ENCODE results near the gene CDKN2C.
A peak's percentile ranks its signal among the peaks of the same experiment; 100 is the strongest.

The CDKN2C gene

DNA sequence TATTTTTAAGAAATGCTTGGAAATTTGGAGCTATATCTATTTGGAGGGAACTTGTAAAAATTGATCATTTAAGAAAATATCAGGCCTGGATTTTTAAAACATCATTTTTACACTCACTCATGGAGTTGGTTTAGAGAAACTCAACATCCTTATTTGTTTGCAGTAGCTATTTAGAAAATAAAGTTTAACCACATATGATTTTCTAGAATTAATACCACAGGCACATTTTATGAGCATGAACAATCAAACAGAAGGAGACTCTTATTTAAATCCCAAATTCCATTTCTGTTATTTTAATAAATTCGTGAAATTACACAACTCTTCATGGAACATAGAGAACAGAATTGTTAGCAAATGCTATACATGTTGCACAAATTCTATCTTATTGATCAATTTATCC, 3.2 kb downstream of the CDKN2C start:
- FAIRE-seq (no peak), DNase-seq (ENCODE audit: insufficient read length, low spot score) (no peak)
- TF ChIP-seq POLR2AphosphoS5 (IDR thresholded peaks at IDR 0.05; ENCODE audit: low read depth, low read length), result no peak
- no peak for TF ChIP-seq PAX5 (IDR thresholded peaks at IDR 0.05; ENCODE audit: insufficient read depth, low read length, severe bottlenecking)
- TF ChIP-seq POU2F2 (IDR thresholded peaks at IDR 0.05; ENCODE audit: low read depth, low read length), result no peak
- TF ChIP-seq POLR2A (IDR thresholded peaks at IDR 0.05; ENCODE audit: low read depth, low read length), result no peak
- no peak for TF ChIP-seq SPI1 (IDR thresholded peaks at IDR 0.05; ENCODE audit: low read depth, low read length)
- TF ChIP-seq TAF1 (IDR thresholded peaks at IDR 0.05; ENCODE audit: low read depth, low read length), result no peak

DNA sequence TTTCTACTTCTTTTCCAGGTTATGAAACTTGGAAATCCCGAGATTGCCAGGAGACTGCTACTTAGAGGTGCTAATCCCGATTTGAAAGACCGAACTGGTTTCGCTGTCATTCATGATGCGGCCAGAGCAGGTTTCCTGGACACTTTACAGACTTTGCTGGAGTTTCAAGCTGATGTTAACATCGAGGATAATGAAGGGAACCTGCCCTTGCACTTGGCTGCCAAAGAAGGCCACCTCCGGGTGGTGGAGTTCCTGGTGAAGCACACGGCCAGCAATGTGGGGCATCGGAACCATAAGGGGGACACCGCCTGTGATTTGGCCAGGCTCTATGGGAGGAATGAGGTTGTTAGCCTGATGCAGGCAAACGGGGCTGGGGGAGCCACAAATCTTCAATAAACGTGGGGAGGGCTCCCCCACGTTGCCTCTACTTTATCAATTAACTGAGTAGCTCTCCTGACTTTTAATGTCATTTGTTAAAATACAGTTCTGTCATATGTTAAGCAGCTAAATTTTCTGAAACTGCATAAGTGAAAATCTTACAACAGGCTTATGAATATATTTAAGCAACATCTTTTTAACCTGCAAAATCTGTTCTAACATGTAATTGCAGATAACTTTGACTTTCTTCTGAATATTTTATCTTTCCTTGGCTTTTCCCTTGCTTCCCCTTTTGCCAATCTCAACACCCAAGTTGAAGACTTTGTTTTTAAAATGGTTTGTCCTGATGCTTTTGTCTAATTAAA, 4.0 kb downstream of the CDKN2C start:
- DNase-seq (ENCODE audit: insufficient read length, low spot score) (no peak), FAIRE-seq (peak; percentile 67)
- TF ChIP-seq PAX5 (IDR thresholded peaks at IDR 0.05; ENCODE audit: insufficient read depth, low read length, severe bottlenecking), result no peak

DNA sequence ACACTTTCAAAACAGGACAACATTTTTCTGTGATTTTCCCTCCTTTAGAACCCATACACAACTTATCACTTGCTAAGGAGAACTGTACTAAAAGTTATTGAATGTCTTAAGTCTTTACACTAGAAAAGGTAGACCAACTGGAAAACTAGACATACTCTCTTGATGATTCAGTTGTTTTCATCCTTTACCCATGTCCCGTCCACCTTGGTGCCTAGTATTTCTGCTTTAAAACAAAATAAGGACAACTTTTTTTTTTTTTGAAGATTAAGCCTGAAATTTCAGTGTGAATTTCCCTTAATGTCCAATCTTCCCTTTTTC, 4.5 kb downstream of the CDKN2C start:
- FAIRE-seq (no peak), DNase-seq (ENCODE audit: insufficient read length, low spot score) (no peak)
- TF ChIP-seq PAX5 (IDR thresholded peaks at IDR 0.05; ENCODE audit: insufficient read depth, low read length, severe bottlenecking), result no peak
- no peak for TF ChIP-seq POLR2A (IDR thresholded peaks at IDR 0.05; ENCODE audit: low read depth, low read length)
- no peak for TF ChIP-seq TAF1 (IDR thresholded peaks at IDR 0.05; ENCODE audit: low read depth, low read length)
- TF ChIP-seq POLR2AphosphoS5 (IDR thresholded peaks at IDR 0.05; ENCODE audit: low read depth, low read length), result no peak
- no peak for TF ChIP-seq SPI1 (IDR thresholded peaks at IDR 0.05; ENCODE audit: low read depth, low read length)
- no peak for TF ChIP-seq POU2F2 (IDR thresholded peaks at IDR 0.05; ENCODE audit: low read depth, low read length)

DNA sequence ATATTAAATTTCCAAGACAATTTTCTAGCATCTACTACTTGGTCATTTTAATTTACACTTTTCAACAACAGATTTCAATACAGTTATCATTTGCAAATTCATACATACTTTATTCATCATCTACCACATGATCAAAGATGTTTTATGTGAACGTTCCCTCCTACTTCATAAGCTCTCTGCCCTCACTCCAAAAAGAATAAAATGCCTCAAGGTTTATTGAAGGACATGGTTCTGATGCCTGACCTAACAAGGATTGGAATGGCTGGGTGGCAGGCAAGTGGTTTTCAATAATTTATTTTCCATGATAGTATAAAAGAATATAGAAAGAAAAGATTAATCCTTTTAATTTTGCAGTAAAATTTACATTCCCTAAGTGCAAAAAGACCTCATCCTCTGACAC, 5.4 kb downstream of the CDKN2C start:
- TF ChIP-seq TAF1 (IDR thresholded peaks at IDR 0.05; ENCODE audit: low read depth, low read length) (no peak), POLR2A (IDR thresholded peaks at IDR 0.05; ENCODE audit: low read depth, low read length) (no peak), PAX5 (IDR thresholded peaks at IDR 0.05; ENCODE audit: insufficient read depth, low read length, severe bottlenecking) (no peak), POLR2AphosphoS5 (IDR thresholded peaks at IDR 0.05; ENCODE audit: low read depth, low read length) (no peak), SPI1 (IDR thresholded peaks at IDR 0.05; ENCODE audit: low read depth, low read length) (no peak), POU2F2 (IDR thresholded peaks at IDR 0.05; ENCODE audit: low read depth, low read length) (no peak)
- peak; percentile 54 for FAIRE-seq
- no peak for DNase-seq (ENCODE audit: insufficient read length, low spot score)

DNA sequence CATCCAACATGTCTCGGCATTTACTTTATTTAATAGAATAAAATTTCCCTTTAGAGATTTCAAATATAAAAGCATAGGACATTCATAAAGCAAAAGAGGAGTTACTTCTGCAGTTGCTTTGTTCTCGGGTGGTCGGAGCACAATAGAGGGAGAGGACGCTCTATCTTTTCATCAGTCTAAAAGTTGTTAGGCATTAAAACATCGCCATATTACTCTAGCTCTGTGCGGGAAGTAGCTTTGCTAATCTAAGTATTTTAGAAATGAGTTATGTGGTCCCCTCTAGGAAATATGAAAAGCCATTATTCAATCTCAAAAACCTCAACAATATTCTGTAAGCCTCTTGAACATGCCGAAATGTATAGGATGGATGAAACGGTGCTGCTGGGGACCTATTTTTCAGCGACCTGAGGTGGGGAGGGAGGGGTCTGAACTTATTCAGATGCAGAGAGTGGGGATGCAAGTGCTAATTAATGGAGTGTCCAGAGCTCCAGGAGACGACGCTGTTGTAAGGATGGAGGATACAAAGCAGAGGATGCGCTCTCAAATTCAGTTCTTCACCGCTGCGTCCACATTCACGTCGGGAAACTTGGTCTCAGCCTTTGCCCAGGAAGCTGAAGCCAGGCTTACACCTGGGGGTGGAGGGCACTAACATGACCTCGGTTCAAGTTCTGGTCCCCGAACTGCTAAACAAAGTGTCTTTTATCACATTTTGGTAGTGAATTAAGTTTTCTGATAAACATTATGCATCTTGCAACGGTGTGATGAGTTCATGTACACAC, 6.3 kb downstream of the CDKN2C start:
- FAIRE-seq (peak; percentile 23), DNase-seq (ENCODE audit: insufficient read length, low spot score) (no peak)
- 0 out of 2 replicates have a peak, but pooled peaks have one; percentile 15 for TF ChIP-seq POU2F2 (IDR thresholded peaks at IDR 0.05; ENCODE audit: low read depth, low read length)
- no peak for TF ChIP-seq TAF1 (IDR thresholded peaks at IDR 0.05; ENCODE audit: low read depth, low read length)

DNA sequence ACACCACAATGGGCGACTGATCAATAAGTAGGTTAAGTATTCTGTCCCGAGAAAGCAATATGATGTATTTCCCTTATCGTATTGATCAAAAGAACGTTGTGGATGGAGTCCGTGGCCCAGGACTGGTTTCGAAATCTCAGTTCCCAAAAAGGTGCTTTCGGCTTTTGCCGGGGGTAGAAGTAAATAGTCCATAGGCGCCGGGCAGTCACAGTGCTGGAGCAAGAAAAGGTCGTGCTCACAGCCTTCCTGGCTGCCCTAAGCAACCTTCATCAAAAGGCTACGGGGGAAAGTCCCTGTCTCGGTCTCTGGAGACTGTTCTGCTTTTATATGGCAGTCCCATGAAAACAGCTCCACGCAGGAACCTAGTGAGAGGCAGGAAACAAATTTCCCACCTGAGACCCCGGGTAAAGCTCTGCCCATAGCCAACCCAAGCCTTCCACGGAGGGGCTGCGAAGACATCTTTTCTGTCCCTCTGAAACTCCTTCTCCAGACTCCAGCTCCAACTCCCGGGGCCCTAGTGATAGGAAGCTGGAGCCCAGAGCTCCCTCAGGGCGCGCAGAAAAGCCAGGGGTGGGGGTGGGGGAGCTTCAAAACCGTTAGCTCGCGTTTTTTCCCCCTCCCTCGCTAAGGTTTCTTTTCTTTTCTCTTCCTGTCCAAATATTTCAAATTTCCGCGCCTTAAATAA, 7.0 kb downstream of the CDKN2C start:
- FAIRE-seq (peak; percentile 84), DNase-seq (ENCODE audit: insufficient read length, low spot score) (peak; percentile 24)
- 0 out of 2 replicates have a peak, but pooled peaks have one; percentile 46 for TF ChIP-seq POU2F2 (IDR thresholded peaks at IDR 0.05; ENCODE audit: low read depth, low read length)
- no peak for TF ChIP-seq PAX5 (IDR thresholded peaks at IDR 0.05; ENCODE audit: insufficient read depth, low read length, severe bottlenecking)
- no peak for TF ChIP-seq TAF1 (IDR thresholded peaks at IDR 0.05; ENCODE audit: low read depth, low read length)
- peak; percentile 40; the same call in 1 of the 2 replicates for TF ChIP-seq POLR2A (IDR thresholded peaks at IDR 0.05; ENCODE audit: low read depth, low read length)
- peak; percentile 70; the same call in 1 of the 2 replicates for TF ChIP-seq SPI1 (IDR thresholded peaks at IDR 0.05; ENCODE audit: low read depth, low read length)
- peak; percentile 21; the same call in 1 of the 2 replicates for TF ChIP-seq POLR2AphosphoS5 (IDR thresholded peaks at IDR 0.05; ENCODE audit: low read depth, low read length)

DNA sequence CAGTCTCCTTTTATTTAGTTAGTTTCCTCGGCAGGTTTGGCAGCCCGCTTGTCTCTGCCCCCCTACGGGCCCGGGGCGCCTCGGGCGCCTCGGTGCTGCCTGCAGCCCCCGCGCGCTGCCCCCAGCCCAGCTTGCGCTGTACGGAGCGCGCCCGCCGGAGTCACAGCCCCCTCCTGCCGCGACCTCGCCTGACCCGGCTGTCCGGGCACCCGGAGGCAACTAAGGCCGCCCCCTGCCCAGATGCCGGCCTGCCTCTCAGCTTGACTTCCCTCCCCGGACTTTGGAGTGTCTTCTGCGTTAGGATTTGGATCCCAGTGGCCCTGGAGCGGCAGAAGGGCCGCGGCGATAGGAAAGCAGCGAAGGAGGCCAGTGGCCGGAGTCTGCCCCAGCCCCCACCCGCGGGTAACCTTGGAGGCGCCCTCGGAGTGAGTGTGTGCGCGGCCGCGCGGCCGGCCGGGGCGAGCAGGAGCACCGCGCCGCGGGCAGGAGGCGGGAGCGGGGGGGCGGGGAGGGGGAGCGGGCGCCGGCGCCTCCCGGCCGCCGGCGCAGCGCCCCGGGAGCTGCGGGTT, 7.6 kb downstream of the CDKN2C start:
- DNase-seq (ENCODE audit: insufficient read length, low spot score) (peak; percentile 34), FAIRE-seq (no peak)
- no peak for TF ChIP-seq SPI1 (IDR thresholded peaks at IDR 0.05; ENCODE audit: low read depth, low read length)
- no peak for TF ChIP-seq POLR2AphosphoS5 (IDR thresholded peaks at IDR 0.05; ENCODE audit: low read depth, low read length)

DNA sequence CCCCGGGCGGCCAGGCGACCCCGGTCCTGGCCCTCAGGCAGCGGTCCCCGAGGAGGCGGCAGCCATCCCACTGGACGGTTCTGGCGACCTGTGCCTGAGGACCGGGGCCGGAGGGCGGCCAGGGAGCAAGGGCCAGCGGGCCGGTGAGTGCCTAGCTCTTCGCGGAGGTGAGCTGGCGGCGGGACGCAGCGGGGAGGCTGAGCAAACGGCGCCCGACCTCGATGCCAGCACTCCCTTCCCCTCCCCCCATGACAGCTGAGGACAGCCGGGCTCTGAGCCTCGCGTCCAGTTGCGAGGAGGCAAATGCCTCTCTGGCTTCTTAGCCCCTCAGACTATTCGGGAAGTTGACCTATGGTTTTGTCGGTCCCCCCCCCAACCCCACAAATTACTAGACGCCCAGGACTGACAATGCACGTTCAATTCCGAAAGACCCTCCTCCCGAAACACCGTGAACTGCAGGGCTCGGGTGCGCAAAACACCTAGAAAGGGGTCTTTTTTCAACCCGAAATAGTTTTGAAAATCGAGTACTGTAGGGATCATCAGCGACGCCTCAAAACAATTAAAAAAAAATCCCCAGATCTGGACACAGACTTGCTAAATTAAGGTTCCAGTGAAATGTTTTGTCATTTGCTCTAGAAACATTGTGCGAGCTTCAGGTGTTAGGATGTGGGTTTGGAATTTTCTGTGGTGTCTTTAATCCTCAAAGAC, 8.3 kb downstream of the CDKN2C start:
- peak; percentile 88 for FAIRE-seq
- peak; percentile 45; the same call in 1 of the 2 replicates for TF ChIP-seq POLR2AphosphoS5 (IDR thresholded peaks at IDR 0.05; ENCODE audit: low read depth, low read length)
- TF ChIP-seq PAX5 (IDR thresholded peaks at IDR 0.05; ENCODE audit: insufficient read depth, low read length, severe bottlenecking), result no peak
- TF ChIP-seq POU2F2 (IDR thresholded peaks at IDR 0.05; ENCODE audit: low read depth, low read length), result peak; percentile 45; the same call in 1 of the 2 replicates
- no peak for TF ChIP-seq SPI1 (IDR thresholded peaks at IDR 0.05; ENCODE audit: low read depth, low read length)
- TF ChIP-seq TAF1 (IDR thresholded peaks at IDR 0.05; ENCODE audit: low read depth, low read length), result no peak
- peak; percentile 54 for TF ChIP-seq POLR2A (IDR thresholded peaks at IDR 0.05; ENCODE audit: low read depth, low read length)

More for the DNA sequence above, 8.3 kb downstream of the CDKN2C start:
- DNase-seq (ENCODE audit: insufficient read length, low spot score), result peak; percentile 22

Measured in GM12891 (cell line).